ENCODE results near the gene VAV2.
A peak's percentile ranks its signal among the peaks of the same experiment; 100 is the strongest.

VAV2 gene

DNA sequence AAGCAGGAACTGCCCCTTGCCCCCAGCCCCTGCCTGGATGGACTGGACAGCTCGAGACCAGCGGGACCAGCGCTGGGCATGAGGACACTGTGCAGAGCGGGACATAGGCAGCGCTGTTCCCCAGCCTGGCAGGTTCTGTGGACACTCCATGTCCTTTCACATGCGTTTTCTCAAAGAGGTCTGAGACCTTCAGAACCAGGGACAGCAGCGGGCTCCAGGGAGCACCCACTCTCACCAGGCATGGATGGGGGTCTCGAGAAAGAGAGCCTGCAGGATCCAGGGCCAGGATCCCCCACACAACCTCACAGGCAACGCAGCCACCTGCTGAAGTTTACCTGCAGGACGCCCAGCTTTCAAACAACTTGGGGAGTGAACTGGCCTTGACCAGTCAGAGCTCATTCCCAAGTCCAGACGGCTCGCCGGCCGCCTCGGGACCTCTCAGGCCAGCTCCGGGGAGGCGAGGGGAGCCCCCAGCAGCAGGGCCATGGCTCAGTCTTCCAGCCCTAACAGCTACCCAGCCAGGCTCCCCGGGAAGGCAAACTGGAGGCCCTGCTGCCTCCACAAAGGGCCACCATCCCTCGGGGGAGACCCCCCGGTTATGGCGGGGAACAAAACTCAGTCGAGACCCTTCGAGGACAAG is 181.4 kb downstream of the VAV2 start:
- no peak for DNase-seq

- no peak for DNase-seq
Observed at GRCh38 chr9:133809335-133809734, 182.8 kb downstream of the VAV2 start.

GRCh38 chr9:133807818-133808217 is 184.3 kb downstream of the VAV2 start:
- no peak for DNase-seq

DNA sequence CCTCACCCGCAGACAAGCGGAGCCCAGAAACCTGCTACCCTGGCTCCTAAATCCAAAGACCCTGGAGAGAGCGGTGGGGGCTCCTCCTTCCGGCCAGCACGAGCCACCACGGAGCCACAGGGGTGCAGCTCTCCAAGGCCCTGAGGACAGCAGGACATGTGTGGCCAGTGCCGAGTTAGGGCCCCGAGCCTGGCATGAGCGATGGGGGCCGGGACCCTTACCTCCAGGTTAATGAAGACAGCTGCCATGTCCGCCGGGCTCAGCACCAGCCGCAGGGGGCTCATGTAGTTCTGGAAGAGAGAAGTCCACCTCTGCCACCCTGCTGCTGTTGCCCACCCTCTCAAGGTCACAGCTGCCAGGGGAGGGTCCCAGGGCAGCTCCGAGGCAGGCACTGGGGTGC is 185.1 kb downstream of the VAV2 start:
- no peak for DNase-seq

DNA sequence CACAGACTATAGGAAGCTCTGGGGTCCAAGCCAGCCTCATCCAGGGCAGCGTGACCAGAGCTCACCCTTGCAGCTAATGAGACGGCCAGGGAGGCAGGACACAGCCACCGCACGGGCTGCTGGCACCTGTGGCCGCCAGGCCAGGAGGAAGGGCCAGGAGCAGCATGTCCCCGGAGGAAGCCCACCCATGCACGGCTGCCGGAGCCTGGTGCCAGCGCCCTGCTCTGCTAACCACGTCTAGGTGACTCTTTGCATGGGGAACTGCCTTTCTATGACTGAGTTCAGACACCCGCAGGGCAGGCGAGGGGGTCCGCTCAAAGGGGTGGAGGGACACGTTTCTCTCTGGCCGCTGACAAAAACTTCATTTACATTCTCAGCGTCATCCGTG is 185.5 kb downstream of the VAV2 start:
- no peak for DNase-seq

DNA sequence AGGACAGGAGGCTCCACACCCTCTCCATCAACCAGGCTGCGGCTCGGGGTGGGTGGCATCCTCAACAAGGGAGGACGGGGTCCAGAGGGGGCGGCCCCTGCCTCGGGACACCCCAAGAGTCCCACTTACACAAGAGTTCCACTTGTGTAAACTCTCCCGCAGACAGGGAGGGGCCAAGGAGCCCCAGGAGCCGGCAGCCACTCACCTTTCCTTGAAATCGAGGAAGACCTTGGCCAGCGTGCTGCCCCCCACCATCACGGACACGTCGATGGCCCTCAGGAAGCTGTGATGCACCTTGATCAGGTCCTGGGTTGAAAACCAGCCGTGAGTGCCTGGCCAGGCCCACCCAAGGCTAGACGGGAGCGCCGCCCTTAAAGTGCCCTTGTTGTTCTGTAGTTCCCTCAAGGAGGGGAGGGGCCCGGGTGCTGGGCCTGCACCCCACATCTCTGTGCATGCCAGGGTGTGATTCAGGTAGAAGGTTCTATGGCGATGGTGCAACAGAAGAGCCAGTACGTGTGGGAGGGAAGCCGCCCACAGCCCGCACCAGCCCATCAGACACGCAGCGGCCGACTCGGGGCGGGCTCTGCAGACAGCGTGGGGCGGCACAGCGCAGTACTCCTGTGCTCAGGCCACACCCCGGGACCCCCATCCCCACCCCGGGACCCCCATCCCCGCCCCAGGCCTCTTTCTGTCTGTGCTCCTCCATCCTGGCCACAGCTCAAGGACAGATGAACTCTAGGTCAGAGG is 186.1 kb downstream of the VAV2 start:
- DNase-seq: no peak

DNA sequence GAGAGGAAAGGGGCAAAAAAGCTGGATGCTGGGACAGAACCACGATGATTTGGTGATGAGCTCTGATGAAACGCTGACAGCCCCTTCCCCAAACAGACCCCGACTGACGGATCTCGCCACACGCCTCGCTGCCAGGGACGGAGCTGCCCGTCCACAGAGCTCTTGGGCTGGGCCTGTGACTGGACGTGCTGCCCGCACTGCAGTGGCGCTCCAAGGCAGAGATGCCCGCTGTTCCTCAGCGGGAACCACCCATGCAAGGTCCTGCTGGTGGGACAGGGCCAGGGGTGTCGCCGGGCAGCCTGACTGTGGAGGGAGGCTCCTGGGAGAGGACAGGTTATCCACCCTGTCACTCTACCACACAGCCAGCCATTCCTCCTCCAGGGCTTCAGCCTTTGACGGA is 187.9 kb downstream of the VAV2 start:
- DNase-seq: no peak

DNA sequence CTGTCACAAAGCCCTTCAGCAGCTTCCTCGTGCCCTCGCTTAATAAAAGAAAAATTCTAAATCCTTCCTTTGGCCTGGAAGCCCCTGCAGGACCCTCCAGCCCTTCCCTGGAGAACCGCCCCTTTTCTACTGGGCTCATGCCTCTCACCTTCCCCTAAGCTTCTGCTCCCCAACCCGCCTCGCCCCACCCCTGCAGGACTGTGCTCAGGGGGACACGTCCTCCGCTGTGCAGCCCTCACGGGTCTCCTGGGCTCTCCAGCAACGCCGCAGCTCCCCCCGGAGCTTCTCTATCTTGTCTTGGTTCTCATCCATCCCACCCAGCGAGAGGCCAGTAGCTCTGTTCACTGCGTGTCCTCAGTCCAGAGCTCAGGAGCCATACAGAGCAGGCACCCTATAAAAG is 188.4 kb downstream of the VAV2 start:
- no peak for DNase-seq

GRCh38 chr9:133803028-133803585 is 189.0 kb downstream of the VAV2 start:
- DNase-seq: no peak

DNA sequence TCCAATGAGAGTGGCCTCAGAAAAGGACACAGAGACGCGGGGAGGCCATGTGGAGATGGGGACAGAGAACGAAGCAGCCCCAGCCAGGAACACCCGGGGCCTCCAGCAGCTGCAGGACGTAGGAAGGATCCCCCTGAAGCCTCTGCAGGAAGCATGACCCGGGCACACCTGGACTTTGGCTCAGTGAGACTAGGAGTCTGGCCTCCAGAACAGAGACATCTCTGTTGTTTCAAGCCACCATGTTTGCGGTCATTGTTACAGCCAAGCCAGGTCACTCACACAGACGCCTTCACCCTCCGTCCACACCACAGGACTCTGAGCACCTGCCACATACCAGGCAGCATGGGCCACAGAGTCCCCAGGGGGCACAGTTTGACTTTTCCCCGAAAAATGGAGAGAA is 190.4 kb downstream of the VAV2 start:
- no peak for DNase-seq

- DNase-seq: no peak
Observed at GRCh38 chr9:133800266-133800665, 191.9 kb downstream of the VAV2 start.

- DNase-seq: no peak
Observed at GRCh38 chr9:133799716-133800115, 192.4 kb downstream of the VAV2 start.

DNA sequence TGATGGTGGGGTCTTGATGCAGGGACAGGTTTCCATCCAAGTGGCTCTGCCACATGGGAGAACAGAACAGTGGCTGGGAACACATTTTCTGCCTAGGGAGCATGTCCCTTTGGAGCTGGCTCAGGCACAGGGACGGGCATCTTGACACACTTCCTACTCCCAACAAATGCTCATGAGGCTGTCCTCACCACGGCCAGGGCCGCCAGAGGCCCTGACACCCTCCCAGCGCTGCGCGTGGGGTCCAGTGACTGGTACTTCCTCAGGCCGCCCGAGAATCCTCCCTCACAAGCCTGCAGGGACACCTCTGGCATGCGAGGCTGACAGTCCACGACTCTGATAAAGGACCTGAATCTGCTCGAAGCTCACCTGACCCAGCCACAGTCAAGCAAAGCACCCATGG is 193.0 kb downstream of the VAV2 start:
- no peak for DNase-seq

DNA sequence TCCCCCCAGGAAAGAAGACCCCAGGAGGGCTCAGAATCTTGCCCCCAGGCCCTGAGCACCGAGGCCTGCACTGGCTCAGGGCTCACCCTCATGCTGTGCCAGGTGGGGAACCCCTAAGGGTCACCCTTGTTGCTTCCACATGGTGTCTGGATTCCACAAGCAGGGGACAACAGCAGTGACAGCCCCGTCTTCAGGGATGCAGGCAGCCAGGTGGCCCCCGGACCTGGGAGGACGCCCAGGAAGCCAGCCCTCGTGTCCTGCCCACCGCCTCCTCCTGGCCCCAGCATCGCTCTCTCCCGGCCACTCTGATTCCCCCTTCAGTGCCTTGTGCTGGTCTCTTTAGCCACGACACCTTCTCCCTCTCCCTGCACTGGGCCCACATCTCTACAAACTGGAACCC is 194.0 kb downstream of the VAV2 start:
- no peak for DNase-seq

GRCh38 chr9:133797406-133798105 is 194.6 kb downstream of the VAV2 start:
- DNase-seq: no peak

- no peak for DNase-seq
Observed at GRCh38 chr9:133796562-133796961, 195.6 kb downstream of the VAV2 start.

- no peak for DNase-seq
Observed at GRCh38 chr9:133795049-133795448, 197.1 kb downstream of the VAV2 start.

GRCh38 chr9:133794016-133794760 is 197.9 kb downstream of the VAV2 start:
- DNase-seq: no peak

- DNase-seq: no peak
Observed at GRCh38 chr9:133793471-133793870, 198.7 kb downstream of the VAV2 start.

- peak; percentile 77 for DNase-seq
Observed at GRCh38 chr9:133792721-133793470, 199.2 kb downstream of the VAV2 start.

GRCh38 chr9:133791735-133792649 is 200.1 kb downstream of the VAV2 start:
- DNase-seq: no peak

Measured in activated CD8-positive, alpha-beta memory T cell treated with anti-CD3 and anti-CD28 coated beads, Interleukin-2, amount 50 U/mL, for 48 hours (primary cell).